ENCODE measurements around the gene FAM120A. TPM values are rescaled to one million over a fixed set of nuclear protein-coding genes. Genes with fewer than 3 reads are reported as not detected.

Gene FAM120A
- total and polyA plus RNA-seq, 7 donors = 59.9 to 106 (median 66.0) TPM

DNA sequence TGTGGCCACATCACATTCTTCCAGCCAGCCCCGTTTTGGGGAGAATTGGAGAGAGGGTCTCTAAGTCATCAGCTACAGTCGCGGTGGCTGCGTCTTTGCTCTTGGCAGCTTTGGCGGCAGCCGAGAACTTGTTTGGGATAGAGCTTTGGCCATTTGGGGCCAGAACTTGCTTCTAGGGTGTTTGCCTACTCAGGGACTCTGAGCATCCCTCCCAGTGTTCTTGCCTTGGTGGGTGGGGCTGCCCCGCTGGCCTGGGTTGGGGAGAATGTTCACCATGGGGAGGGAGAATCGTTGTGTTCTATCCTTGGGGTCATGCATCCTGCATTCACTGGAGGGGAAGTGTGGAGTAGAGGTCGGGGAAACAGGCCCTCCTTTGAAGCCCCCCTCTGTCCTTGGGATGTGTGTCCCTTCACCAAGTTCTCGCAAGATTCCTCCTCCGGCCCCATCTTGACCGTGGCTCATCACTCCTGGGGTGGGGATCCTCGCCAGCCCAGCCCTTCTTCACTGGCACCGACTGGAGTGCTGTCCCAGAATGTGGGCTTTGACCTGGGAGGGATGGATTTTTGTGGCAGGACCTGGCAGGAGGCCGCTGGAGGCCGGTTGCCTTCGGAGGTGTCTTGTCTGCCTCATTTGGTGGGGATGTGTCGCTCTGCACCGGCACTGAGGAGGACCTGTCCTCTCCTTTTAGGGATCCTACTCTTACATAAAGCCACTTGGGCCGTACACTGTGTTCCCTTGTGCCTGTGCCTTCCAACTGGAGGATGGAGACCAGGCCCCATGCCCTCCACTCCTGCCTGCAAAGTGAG, 128.4 kb downstream of the FAM120A start:
- peaks cover 0 to 60% (median 56%) of the 10 kb centered on the region in 4 donors for H3K4me1 ChIP-seq
- H3K27ac ChIP-seq = peak overlapping the region; percentile 61 to 95 (median 78)
- intact Hi-C loops (cut with DNase I) = no loop called here
- peak in 1 of 4 donors; percentile 44 for TF ChIP-seq POLR2AphosphoS5 (IDR thresholded peaks at IDR 0.05)
- TF ChIP-seq, protein P1, sequence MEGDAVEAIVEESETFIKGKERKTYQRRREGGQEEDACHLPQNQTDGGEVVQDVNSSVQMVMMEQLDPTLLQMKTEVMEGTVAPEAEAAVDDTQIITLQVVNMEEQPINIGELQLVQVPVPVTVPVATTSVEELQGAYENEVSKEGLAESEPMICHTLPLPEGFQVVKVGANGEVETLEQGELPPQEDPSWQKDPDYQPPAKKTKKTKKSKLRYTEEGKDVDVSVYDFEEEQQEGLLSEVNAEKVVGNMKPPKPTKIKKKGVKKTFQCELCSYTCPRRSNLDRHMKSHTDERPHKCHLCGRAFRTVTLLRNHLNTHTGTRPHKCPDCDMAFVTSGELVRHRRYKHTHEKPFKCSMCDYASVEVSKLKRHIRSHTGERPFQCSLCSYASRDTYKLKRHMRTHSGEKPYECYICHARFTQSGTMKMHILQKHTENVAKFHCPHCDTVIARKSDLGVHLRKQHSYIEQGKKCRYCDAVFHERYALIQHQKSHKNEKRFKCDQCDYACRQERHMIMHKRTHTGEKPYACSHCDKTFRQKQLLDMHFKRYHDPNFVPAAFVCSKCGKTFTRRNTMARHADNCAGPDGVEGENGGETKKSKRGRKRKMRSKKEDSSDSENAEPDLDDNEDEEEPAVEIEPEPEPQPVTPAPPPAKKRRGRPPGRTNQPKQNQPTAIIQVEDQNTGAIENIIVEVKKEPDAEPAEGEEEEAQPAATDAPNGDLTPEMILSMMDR (IDR thresholded peaks at IDR 0.05) = no peak
- DNase-seq = no peak
- H3K4me3 ChIP-seq = no peak overlapping the region
- no peaks in the 10 kb centered on the region for H3K36me3 ChIP-seq
- no peaks in the 10 kb centered on the region for H3K27me3 ChIP-seq
- WGBS, 2 donors = 87 to 89% methylated on average over 20 of the region's 20 CpGs
- no peaks in the 10 kb centered on the region for H3K9me3 ChIP-seq

DNA sequence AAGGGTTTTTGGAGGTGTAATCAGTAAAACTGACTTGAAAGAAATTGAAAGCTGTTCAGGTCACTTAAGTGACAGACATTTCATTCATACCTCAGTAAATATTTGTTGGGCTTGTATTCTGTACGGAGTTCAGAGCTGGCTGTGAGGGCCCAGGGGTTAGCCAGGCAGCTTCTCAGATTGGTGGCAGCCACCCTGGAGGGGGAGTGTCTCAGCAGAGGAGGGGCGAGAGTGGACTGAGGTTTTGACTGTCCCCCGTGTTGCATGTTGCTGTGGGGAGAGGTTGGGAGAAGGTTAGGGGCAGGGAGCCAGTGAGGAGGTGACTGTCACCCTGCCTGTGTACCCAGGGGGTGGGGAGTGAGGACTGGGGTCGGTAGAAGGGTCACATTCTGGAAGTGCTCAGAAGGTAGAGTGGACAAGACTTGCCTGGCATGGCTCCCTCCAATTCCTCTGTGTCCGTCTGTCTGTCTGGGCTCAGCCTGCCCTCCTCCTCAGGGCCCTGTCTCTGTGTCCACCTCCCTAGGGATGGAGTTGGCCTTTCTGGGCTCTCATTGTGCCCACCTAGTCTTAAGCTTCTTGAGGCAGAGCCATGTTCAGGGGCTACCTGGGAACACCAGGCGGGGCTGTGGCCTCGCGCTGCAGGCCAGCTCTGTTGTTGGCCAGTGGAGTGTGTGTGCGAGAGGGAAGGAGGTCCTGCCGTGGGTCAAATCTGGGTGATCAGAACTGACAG, 129.3 kb downstream of the FAM120A start:
- no peak for DNase-seq
- Histone ChIP-seq H3K9me3 (no peaks in the 10 kb centered on the region), H3K27ac (peak overlapping the region; percentile 61 to 95 (median 78)), H3K27me3 (no peaks in the 10 kb centered on the region), H3K4me3 (no peak overlapping the region), H3K4me1 (peaks cover 0 to 55% (median 49%) of the 10 kb centered on the region in 4 donors), H3K36me3 (no peaks in the 10 kb centered on the region)
- no peak for TF ChIP-seq EP300 (IDR thresholded peaks at IDR 0.05)
- no peak for TF ChIP-seq POLR2AphosphoS5 (IDR thresholded peaks at IDR 0.05)
- TF ChIP-seq POLR2A (IDR thresholded peaks at IDR 0.05) = no peak
- TF ChIP-seq, protein P1 (IDR thresholded peaks at IDR 0.05) = no peak
- intact Hi-C loops (cut with DNase I) = no loop called here
- WGBS, 2 donors = 65 to 78% methylated on average over 10 of the region's 10 CpGs

DNA sequence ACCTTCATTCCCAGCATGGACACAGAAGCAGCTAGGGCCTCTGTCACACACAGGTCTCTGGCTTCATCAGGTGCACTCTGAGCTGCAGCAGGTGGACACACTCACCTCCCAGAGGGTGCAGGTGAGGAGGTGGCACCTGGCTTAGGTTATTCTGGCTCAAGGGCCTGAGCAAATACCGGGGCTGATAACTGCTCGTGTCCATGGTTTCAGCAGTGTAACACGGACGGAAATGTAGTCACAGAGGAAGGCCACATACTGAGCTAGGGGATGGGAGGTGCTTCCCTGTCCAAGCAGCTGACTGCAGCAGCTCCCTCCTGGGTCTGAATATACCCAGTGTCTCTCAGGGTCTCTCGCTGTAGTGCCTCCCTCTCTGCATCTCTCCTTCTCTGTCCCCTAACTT, 130.6 kb downstream of the FAM120A start:
- Histone ChIP-seq H3K27me3 (no peaks in the 10 kb centered on the region), H3K9me3 (no peaks in the 10 kb centered on the region), H3K4me1 (peaks cover 0 to 65% (median 56%) of the 10 kb centered on the region in 4 donors), H3K36me3 (no peaks in the 10 kb centered on the region), H3K27ac (no peak overlapping the region), H3K4me3 (no peak overlapping the region)
- no peak for DNase-seq
- TF ChIP-seq, protein P1 (IDR thresholded peaks at IDR 0.05) = no peak
- TF ChIP-seq POLR2A (IDR thresholded peaks at IDR 0.05) (no peak), POLR2AphosphoS5 (IDR thresholded peaks at IDR 0.05) (no peak), EP300 (IDR thresholded peaks at IDR 0.05) (no peak)
- WGBS, 2 donors = 16 to 61% methylated on average over 5 of the region's 5 CpGs
- intact Hi-C loops (cut with DNase I) = no loop called here

DNA sequence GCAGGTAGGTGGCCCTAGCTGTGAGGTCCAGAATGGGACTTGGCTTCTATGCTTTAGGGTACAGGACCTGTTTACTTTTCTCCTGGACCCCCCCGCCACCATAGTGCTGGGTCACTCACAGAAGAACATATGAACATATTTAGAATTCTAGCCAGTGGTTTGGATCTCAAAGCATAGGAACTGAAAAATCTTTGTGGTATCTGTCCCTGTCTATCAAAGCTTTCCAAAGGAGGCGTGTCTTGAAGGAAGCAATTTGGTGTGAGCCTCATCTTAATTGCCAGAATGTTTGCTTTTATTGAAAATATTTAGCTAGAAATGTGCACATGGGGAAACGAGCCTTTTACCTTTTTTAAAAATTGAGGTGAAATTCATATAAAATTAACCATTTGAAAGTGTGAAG, 131.1 kb downstream of the FAM120A start:
- WGBS, 2 donors = 30 to 67% methylated on average over 3 of the region's 3 CpGs
- H3K36me3 ChIP-seq = no peaks in the 10 kb centered on the region
- H3K4me1 ChIP-seq = peaks cover 0 to 64% (median 56%) of the 10 kb centered on the region in 4 donors
- no peak overlapping the region for H3K27ac ChIP-seq
- no peak overlapping the region for H3K4me3 ChIP-seq
- H3K27me3 ChIP-seq = no peaks in the 10 kb centered on the region
- H3K9me3 ChIP-seq = no peaks in the 10 kb centered on the region
- DNase-seq = no peak
- intact Hi-C loops (cut with DNase I) = no loop called here
- no peak for TF ChIP-seq EP300 (IDR thresholded peaks at IDR 0.05)
- no peak for TF ChIP-seq POLR2AphosphoS5 (IDR thresholded peaks at IDR 0.05)
- TF ChIP-seq POLR2A (IDR thresholded peaks at IDR 0.05) = no peak
- TF ChIP-seq, protein P1 (IDR thresholded peaks at IDR 0.05) = no peak

Data from sigmoid colon (tissue), 7 donors.